GM10248 (cell line): Measurements from ENCODE around the gene HERC4.

ENCODE experiments used
- CTCF ChIA-PET: fragments of 300-600 bp; sonication (Branson Sonifier 250); formaldehyde crosslinking; extraction: SDS; loops from one replicate; lab custom pipeline; 2021; ENCODE audit warnings: antibody characterized with exemption; lab: Yijun Ruan, JAX
- POLR2A ChIA-PET: fragments of 350-650 bp; sonication (Branson Sonifier 250); formaldehyde crosslinking; extraction: SDS; loops from one replicate; lab custom pipeline; 2020; ENCODE audit warnings: antibody characterized with exemption; lab: Yijun Ruan, JAX
- DNase-seq: peaks from one replicate; pipeline ENCODE4 v3.0.0; 2012; ENCODE audit errors: extremely low spot score
- TF ChIP-seq, protein P1 (sequence below): IDR thresholded peaks from 2 replicates; pipeline ENCODE4 v1.5.1; 2012; ENCODE audit warnings: mild to moderate bottlenecking, low read depth; ENCODE audit errors: extremely low read depth, missing control alignments, control extremely low read depth

HERC4 gene

DNA sequence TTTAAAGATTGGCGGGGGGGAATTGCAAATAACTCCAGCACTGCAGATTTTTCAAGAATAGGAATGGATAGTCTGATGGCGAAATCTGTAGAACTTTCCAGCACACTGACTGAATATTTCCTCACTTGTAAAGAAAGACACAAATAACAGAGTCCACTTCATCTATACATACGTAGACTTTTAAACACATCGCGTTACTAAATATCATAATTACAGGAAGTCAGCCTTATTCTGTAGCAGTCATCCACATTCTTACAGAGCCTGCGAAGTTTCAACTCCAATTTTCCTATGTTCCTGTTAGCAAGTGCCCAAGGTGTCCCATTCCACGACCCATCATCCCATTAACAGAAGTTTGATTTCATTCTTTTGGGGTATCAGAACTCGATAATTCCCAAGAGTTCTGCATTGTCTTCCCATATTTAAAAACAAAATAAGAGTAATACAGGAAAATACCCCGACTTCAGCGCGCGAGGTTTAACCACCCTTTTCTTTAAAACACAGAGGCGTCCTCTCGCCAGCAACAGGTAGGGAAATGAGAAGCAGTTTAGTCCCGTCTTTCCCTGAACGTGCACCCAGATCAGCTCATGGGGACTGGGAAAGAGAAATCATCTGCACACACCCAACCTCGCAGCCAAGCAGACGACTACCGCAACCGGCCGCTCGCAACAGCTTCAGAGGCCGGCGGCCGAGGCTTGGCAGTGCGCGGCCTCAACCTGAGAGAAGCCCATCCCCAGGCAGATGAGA is 880 bp downstream of the HERC4 start:
- ChIA-PET CTCF (no interaction called here), POLR2A (no interaction called here)
- TF ChIP-seq, protein P1, sequence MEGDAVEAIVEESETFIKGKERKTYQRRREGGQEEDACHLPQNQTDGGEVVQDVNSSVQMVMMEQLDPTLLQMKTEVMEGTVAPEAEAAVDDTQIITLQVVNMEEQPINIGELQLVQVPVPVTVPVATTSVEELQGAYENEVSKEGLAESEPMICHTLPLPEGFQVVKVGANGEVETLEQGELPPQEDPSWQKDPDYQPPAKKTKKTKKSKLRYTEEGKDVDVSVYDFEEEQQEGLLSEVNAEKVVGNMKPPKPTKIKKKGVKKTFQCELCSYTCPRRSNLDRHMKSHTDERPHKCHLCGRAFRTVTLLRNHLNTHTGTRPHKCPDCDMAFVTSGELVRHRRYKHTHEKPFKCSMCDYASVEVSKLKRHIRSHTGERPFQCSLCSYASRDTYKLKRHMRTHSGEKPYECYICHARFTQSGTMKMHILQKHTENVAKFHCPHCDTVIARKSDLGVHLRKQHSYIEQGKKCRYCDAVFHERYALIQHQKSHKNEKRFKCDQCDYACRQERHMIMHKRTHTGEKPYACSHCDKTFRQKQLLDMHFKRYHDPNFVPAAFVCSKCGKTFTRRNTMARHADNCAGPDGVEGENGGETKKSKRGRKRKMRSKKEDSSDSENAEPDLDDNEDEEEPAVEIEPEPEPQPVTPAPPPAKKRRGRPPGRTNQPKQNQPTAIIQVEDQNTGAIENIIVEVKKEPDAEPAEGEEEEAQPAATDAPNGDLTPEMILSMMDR = no peak
- DNase-seq = no peak

DNA sequence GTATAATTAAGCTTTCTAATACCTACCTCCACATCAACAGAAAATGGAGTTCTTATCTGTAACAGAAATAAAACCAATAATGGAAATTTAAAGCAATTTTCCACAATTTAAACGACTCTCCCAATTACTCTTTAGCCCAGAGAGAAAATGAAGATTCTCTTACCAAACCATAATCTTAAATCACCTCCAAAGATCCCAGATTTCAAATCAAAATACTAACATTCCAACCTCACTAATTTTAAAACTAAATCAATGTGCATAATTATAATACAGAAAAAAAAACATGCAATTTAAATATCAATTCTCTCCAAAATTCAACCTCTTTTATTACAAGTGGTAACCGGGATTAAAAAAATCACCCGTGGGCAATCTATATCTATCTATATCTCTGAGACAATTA is 1.5 kb downstream of the HERC4 start:
- CTCF ChIA-PET = interaction anchor here (1.5 kb wide), 1 partner anchor 20 kb away, joined by 3 read pairs; no protein-coding TSS in a partner anchor
- DNase-seq = no peak
- POLR2A ChIA-PET = no interaction called here
- TF ChIP-seq, protein P1 = no peak

DNA sequence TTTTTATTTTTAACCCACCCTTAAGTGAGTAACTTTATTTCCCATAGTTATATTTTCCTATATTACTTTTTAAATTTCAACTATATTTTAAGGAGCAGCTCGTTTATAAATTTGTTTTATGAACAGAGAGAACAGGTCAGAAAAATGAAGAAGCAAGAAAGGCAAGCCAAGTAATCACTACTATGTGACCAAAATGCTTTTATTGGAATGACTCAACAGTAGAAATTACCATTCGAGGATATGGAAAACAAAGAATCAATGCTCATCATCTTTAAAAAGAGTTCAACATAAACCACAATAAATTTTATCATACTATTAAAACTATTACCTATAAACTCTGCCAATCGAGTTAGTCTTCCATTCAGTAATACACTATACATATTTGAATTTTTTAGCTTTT is 7.6 kb downstream of the HERC4 start:
- TF ChIP-seq, protein P1 = no peak
- no peak for DNase-seq
- POLR2A ChIA-PET = interaction anchor here (0.6 to 0.7 kb wide), 2 partner anchors 65 to 264 kb away, joined by 5 to 8 read pairs; partner anchors contain the start of gene HNRNPH3
- CTCF ChIA-PET = interaction anchor here (0.8 to 1.7 kb wide), 4 partner anchors 11 to 213 kb away, joined by 3 to 5 read pairs (median 4); no protein-coding TSS in a partner anchor

DNA sequence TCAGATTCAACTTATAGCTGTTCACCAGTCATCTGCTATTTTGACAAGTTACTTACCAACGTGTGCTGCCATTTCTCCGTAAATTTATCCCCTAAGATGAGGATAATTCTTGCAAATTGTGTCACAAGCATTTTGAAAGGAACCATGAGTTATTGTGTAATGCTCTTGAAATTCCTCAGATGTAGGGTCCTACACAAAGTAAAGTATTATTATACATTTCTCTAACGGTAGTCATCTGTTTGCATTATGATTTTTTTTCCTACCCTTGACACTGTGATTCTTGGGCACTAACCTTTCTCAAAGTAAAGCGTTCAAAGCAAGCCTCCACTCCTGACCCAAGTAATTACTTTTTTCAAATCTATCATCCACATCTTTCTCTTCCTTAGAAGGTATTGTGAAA is 8.1 kb downstream of the HERC4 start:
- no peak for DNase-seq
- POLR2A ChIA-PET = interaction anchor here (0.6 kb wide), 1 partner anchor 64 kb away, joined by 5 read pairs; no protein-coding TSS in a partner anchor
- CTCF ChIA-PET = interaction anchor here (1.2 to 1.5 kb wide), 2 partner anchors 13 to 34 kb away, joined by 3 to 4 read pairs; no protein-coding TSS in a partner anchor
- TF ChIP-seq, protein P1 = no peak

DNA sequence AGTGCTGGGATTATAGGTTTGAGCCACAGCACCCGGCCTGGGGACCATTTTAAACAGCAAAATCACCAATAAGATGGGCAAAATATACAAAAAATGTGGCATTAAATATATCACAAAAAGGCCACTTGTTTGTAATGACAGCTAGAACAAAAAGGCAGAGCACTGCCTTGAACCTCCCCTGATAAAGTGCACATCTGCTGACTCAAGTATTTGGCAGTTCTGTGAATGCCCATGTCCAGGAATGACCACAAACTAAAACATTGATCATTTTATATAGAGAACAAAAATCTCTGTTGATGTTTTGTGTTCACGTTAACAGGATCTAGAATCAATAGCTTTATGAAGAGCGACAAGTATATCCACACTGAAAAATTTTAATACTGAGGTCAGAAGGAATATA is 21.5 kb downstream of the HERC4 start:
- TF ChIP-seq, protein P1 = no peak
- CTCF ChIA-PET = interaction anchor here (0.8 to 1.9 kb wide), 6 partner anchors 9 to 101 kb away, joined by 3 to 6 read pairs (median 4); no protein-coding TSS in a partner anchor
- DNase-seq = no peak
- POLR2A ChIA-PET = no interaction called here

DNA sequence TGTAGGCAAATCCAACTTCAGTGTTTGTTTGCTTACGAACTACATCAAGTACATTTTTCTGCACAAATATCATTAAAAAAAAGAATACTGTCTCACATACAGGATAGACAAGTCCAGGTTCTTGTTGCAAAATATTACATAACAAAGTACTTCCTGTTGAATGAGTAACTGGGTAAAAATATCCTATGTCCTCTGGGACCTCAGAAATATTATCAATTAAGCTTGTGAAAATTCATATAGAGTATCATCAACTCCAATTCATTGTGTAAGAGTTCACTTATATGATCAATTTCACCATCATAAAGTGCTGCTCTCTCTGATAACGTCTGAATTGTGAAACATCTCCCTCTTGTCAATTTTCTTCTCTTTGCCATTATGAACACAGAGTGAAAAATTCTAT is 22.6 kb downstream of the HERC4 start:
- ChIA-PET CTCF (interaction anchor here (0.8 to 1.9 kb wide), 3 partner anchors 8 to 102 kb away, joined by 3 to 6 read pairs (median 6); no protein-coding TSS in a partner anchor), POLR2A (no interaction called here)

More for the DNA sequence above, 22.6 kb downstream of the HERC4 start:
- TF ChIP-seq, protein P1 = no peak
- no peak for DNase-seq
